ENCODE data around the gene PDE4B. TPM values are rescaled to one million over a fixed set of nuclear protein-coding genes. Genes with fewer than 3 reads are reported as not detected.
A peak's percentile ranks its signal among the peaks of the same experiment; 100 is the strongest.

PDE4B gene
- total RNA-seq, 1 donor from 2014 or later, result 7.6 TPM

DNA sequence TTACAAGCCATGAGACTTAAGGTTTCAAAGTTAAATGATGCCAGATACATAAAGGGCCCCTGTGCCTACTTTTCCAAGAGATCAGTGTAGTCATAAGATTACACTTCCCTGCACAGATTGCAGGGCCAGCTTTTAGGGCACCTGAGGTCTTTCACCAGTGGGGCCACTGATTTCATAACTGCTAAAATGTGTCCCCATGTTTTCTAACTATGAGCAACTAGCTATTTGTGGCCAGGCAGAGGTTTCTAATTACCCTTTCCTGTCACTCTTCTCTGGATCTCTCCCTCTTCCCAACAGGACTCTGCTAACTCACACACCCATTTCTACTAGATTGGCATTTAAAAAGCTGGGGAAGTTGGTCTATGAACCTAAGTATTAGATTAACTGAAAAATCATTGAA lies 534.2 kb downstream of the PDE4B start:
- Histone ChIP-seq H3K9ac (ENCODE audit: low read length) (no peak overlapping the region), H3K4me3 (ENCODE audit: insufficient read depth, low read depth, low read length) (no peak overlapping the region), H3K4me1 (ENCODE audit: insufficient read depth, low read length) (peaks cover 13% of the 10 kb centered on the region), H3K9me3 (ENCODE audit: insufficient read depth, low read depth, low read length) (no peaks in the 10 kb centered on the region), H3K27me3 (ENCODE audit: insufficient read depth, low read length) (no peaks in the 10 kb centered on the region), H2AFZ (ENCODE audit: low read depth, low read length) (no peak overlapping the region), H3K4me2 (ENCODE audit: low read length) (no peak overlapping the region), H3K27ac (ENCODE audit: low read depth, low read length) (no peak overlapping the region), H4K20me1 (ENCODE audit: insufficient read depth, low read length) (no peaks in the 10 kb centered on the region), H3K36me3 (ENCODE audit: insufficient read depth, low read length) (no peaks in the 10 kb centered on the region), H3K79me2 (ENCODE audit: insufficient read depth, low read length) (no peaks in the 10 kb centered on the region)
- FAIRE-seq (peak; percentile 5), DNase-seq (ENCODE audit: low read depth) (no peak)
- no peak overlapping the region for H3K4me3 Mint-ChIP-seq (ENCODE audit: unreplicated experiment)
- no peaks in the 10 kb centered on the region for H3K27me3 Mint-ChIP-seq (ENCODE audit: low read depth, unreplicated experiment)
- peaks cover 38% of the 10 kb centered on the region for H3K4me1 Mint-ChIP-seq (ENCODE audit: low read depth, unreplicated experiment)
- no peak overlapping the region for H3K27ac Mint-ChIP-seq (ENCODE audit: unreplicated experiment)
- no peak for TF ChIP-seq EZH2 (IDR thresholded peaks at IDR 0.05; ENCODE audit: insufficient read depth, low read length)
- TF ChIP-seq, protein P1, sequence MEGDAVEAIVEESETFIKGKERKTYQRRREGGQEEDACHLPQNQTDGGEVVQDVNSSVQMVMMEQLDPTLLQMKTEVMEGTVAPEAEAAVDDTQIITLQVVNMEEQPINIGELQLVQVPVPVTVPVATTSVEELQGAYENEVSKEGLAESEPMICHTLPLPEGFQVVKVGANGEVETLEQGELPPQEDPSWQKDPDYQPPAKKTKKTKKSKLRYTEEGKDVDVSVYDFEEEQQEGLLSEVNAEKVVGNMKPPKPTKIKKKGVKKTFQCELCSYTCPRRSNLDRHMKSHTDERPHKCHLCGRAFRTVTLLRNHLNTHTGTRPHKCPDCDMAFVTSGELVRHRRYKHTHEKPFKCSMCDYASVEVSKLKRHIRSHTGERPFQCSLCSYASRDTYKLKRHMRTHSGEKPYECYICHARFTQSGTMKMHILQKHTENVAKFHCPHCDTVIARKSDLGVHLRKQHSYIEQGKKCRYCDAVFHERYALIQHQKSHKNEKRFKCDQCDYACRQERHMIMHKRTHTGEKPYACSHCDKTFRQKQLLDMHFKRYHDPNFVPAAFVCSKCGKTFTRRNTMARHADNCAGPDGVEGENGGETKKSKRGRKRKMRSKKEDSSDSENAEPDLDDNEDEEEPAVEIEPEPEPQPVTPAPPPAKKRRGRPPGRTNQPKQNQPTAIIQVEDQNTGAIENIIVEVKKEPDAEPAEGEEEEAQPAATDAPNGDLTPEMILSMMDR (IDR thresholded peaks at IDR 0.05; ENCODE audit: insufficient read depth, low read depth, low read length), result no peak
- peaks cover 4% of the 10 kb centered on the region for H3K36me3 Mint-ChIP-seq (ENCODE audit: low read depth, unreplicated experiment)
- peaks cover 5% of the 10 kb centered on the region for H3K9me3 Mint-ChIP-seq (ENCODE audit: unreplicated experiment)

DNA sequence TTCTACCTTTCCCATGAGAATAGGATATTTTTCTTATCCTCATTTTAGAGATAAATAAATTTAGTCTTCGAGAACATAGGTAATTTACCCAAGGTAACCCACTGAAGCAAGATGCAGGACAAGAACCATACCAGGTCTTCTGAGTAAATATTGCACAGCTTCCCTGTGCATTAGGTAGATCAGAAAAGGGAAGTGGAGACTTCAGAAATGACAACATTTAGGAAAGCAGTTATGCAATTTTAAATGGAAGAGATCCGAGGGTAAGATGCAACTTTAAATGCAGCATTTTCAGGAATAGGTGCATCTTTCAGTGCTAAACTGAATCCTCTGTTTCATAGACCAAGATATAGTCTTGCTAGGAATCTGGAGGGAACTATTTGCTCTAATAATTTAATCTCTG lies 534.9 kb downstream of the PDE4B start:
- FAIRE-seq, result no peak
- no peaks in the 10 kb centered on the region for H3K36me3 Mint-ChIP-seq (ENCODE audit: low read depth, unreplicated experiment)

DNA sequence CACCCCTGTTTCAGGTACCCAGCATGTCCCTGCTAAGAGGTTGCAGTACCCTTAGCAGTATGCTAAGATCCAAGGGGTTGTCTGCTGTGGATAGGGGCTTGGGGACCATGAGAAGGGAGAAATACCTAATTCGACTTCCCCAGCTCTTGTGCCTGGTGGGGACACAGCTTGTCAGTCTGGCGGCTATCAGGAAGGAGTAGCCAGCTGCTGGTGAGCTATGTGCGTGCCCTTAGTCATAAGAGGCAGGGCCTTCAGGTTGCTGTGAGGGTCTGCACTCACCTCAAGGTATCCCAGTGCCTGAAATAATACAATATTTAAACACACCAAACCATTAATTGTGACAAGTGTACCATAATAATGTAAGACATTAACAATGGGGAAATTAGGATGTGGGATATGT lies 536.2 kb downstream of the PDE4B start:
- no peak overlapping the region for H3K4me3 Mint-ChIP-seq (ENCODE audit: unreplicated experiment)

More for the DNA sequence above, 534.9 kb downstream of the PDE4B start:
- Mint-ChIP-seq H3K27ac (ENCODE audit: unreplicated experiment) (no peak overlapping the region), H3K4me1 (ENCODE audit: low read depth, unreplicated experiment) (peaks cover 42% of the 10 kb centered on the region), H3K27me3 (ENCODE audit: low read depth, unreplicated experiment) (no peaks in the 10 kb centered on the region), H3K9me3 (ENCODE audit: unreplicated experiment) (no peaks in the 10 kb centered on the region), H3K4me3 (ENCODE audit: unreplicated experiment) (no peak overlapping the region)
- Histone ChIP-seq H3K9ac (ENCODE audit: low read length) (no peak overlapping the region), H2AFZ (ENCODE audit: low read depth, low read length) (no peak overlapping the region), H3K9me3 (ENCODE audit: insufficient read depth, low read depth, low read length) (no peaks in the 10 kb centered on the region), H3K36me3 (ENCODE audit: insufficient read depth, low read length) (no peaks in the 10 kb centered on the region), H3K4me2 (ENCODE audit: low read length) (no peak overlapping the region), H3K4me1 (ENCODE audit: insufficient read depth, low read length) (peaks cover 19% of the 10 kb centered on the region), H4K20me1 (ENCODE audit: insufficient read depth, low read length) (no peaks in the 10 kb centered on the region), H3K27ac (ENCODE audit: low read depth, low read length) (no peak overlapping the region), H3K27me3 (ENCODE audit: insufficient read depth, low read length) (no peaks in the 10 kb centered on the region), H3K79me2 (ENCODE audit: insufficient read depth, low read length) (no peaks in the 10 kb centered on the region), H3K4me3 (ENCODE audit: insufficient read depth, low read depth, low read length) (no peak overlapping the region)
- TF ChIP-seq, protein P1 (IDR thresholded peaks at IDR 0.05; ENCODE audit: insufficient read depth, low read depth, low read length), result no peak
- no peak for TF ChIP-seq EZH2 (IDR thresholded peaks at IDR 0.05; ENCODE audit: insufficient read depth, low read length)
- no peak for DNase-seq (ENCODE audit: low read depth)

More for the DNA sequence above, 536.2 kb downstream of the PDE4B start:
- Histone ChIP-seq H3K4me1 (ENCODE audit: insufficient read depth, low read length) (peaks cover 19% of the 10 kb centered on the region), H3K9me3 (ENCODE audit: insufficient read depth, low read depth, low read length) (no peaks in the 10 kb centered on the region), H4K20me1 (ENCODE audit: insufficient read depth, low read length) (no peaks in the 10 kb centered on the region), H3K4me2 (ENCODE audit: low read length) (no peak overlapping the region), H3K27me3 (ENCODE audit: insufficient read depth, low read length) (no peaks in the 10 kb centered on the region), H3K4me3 (ENCODE audit: insufficient read depth, low read depth, low read length) (no peak overlapping the region), H3K36me3 (ENCODE audit: insufficient read depth, low read length) (no peaks in the 10 kb centered on the region), H3K27ac (ENCODE audit: low read depth, low read length) (no peak overlapping the region), H3K9ac (ENCODE audit: low read length) (no peak overlapping the region), H2AFZ (ENCODE audit: low read depth, low read length) (no peak overlapping the region), H3K79me2 (ENCODE audit: insufficient read depth, low read length) (no peaks in the 10 kb centered on the region)
- Mint-ChIP-seq H3K27me3 (ENCODE audit: low read depth, unreplicated experiment) (no peaks in the 10 kb centered on the region), H3K4me1 (ENCODE audit: low read depth, unreplicated experiment) (peaks cover 52% of the 10 kb centered on the region), H3K27ac (ENCODE audit: unreplicated experiment) (no peak overlapping the region), H3K36me3 (ENCODE audit: low read depth, unreplicated experiment) (no peaks in the 10 kb centered on the region), H3K9me3 (ENCODE audit: unreplicated experiment) (no peaks in the 10 kb centered on the region)
- DNase-seq (ENCODE audit: low read depth) (no peak), FAIRE-seq (no peak)
- TF ChIP-seq EZH2 (IDR thresholded peaks at IDR 0.05; ENCODE audit: insufficient read depth, low read length), result no peak
- TF ChIP-seq, protein P1 (IDR thresholded peaks at IDR 0.05; ENCODE audit: insufficient read depth, low read depth, low read length), result no peak
